Measurements from ENCODE around the gene WIZ. TPM values are rescaled to one million over a fixed set of nuclear protein-coding genes. Genes with fewer than 3 reads are reported as not detected.
"Not testable (repeated sequence)": the region's sequence is repeated elsewhere in the genome, so short reads cannot be mapped to it uniquely, and the experiment has no call there.

The WIZ gene
- total RNA-seq, 4 donors from 2014 or later = 17.4 to 41.8 (median 33.6) TPM

DNA sequence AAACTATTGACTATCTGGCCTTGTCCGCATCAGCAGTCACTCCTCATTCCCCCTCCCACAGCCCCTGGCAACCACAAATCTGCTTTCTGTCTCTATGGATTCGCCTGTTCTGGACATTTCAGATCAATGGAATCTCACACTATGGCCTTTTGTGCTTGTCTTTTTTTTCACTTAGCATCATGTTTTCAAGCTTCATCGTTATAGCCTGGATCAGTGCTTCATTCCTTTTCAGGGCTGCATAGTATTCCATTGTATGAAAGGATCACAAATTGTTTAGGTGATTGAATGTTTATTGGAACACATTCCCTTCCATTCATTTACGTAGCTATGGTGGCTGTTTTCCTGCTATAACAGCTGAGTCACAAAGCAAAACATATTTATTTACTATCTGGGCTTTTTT is 37.3 kb upstream of the WIZ start:
- DNase-seq (ENCODE audit: low spot score) (no peak), ATAC-seq (ENCODE audit: low FRiP score) (no peak)
- TF ChIP-seq, protein P1, sequence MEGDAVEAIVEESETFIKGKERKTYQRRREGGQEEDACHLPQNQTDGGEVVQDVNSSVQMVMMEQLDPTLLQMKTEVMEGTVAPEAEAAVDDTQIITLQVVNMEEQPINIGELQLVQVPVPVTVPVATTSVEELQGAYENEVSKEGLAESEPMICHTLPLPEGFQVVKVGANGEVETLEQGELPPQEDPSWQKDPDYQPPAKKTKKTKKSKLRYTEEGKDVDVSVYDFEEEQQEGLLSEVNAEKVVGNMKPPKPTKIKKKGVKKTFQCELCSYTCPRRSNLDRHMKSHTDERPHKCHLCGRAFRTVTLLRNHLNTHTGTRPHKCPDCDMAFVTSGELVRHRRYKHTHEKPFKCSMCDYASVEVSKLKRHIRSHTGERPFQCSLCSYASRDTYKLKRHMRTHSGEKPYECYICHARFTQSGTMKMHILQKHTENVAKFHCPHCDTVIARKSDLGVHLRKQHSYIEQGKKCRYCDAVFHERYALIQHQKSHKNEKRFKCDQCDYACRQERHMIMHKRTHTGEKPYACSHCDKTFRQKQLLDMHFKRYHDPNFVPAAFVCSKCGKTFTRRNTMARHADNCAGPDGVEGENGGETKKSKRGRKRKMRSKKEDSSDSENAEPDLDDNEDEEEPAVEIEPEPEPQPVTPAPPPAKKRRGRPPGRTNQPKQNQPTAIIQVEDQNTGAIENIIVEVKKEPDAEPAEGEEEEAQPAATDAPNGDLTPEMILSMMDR (IDR thresholded peaks at IDR 0.05) = no peak

DNA sequence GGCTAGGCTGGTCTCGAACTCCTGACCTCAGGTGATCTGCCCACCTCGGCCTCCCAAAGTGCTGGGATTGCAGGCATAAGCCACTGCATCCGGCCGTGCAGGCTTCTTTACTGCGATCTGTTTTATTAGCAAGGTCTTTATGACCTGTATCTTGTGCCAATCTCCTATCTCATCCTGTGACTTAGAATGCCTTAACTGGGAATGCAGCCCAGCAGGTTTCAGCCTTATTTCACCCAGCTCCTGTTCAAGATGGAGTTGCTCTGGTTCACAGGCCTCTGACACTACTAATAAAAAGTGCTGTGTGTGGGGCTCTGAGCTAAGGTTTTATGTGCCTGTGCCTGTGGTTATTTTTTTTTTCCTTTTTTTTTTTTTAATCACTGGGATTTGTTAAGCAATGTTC is 36.0 kb upstream of the WIZ start:
- not testable (repeated sequence) for DNase-seq (ENCODE audit: low spot score); ATAC-seq (ENCODE audit: low FRiP score)

DNA sequence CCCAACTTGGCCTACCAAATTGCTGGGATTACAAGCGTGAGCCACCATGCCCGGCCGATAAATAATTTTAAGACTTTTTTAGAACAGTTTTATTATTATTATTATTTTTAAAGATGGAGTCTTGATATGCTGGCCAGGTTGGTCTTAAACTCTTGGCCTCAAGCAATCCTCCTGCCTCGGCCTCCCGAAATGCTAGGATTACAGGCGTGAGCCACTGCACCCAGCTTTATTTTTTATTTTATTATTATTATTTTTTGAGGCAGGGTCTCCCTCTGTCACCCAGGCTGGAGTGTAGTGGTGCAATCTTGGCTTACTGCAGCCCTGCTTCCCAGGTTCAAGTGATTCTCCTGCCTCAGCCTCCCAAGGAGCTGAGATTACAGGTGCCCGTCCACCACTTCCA is 31.2 kb upstream of the WIZ start:
- ATAC-seq (ENCODE audit: low FRiP score) = not testable (repeated sequence)

DNA sequence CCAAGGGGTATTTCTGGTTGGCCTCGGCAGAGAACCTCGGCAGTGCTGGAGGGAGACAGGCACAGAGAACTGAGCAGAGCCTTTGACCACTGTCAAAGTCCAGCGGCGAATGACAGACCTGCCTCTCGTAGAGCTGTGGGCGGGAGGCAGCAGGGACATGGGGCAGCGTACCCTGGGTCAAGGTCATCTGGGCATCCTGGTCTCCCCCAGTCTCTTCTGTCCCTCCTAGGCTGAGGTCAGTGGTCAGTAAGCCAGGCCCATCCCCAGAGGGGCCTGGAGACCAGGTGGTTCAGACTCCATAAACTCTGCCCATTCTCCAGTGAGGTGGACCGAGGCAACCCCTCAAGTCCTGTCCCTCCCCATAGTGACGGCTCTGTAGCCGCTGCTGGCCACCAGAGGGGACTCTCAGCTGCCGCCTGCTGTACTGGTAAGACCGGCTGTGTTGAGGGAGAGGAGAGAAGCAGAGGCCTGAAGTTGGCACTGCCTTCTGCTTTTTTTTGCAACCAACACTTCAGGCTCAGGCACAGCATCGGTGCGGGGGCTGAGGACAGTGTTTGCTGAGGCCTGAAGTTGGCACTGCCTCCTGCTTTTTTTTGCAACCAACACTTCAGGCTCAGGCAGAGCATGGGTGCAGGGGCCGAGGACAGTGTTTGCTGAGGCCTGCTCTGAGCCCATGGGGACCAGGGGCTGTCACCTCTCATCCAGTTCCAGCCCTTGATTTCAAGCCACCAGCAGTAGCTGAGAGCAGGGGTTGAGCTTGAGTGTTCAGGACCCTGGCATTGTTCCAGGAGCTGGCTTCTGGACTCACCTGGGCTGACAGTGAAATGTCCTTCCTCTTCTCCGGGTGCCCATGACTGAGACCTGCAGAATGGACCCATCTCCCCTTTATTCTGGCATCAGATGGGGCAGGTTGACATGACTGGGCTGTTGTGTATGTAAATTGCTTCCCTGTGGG is 29.9 kb upstream of the WIZ start, which contains the start of gene PGLYRP2:
Gene PGLYRP2 (minus strand): TSS at position 111 of the 955 bp plus-strand sequence. CDS start 130 bp downstream, outside the sequence.
- DNase-seq (ENCODE audit: low spot score) (no peak), ATAC-seq (ENCODE audit: low FRiP score) (peak; percentile 28)
- TF ChIP-seq, protein P1 (IDR thresholded peaks at IDR 0.05) = no peak

More for the DNA sequence above, 31.2 kb upstream of the WIZ start:
- DNase-seq (ENCODE audit: low spot score) = not testable (repeated sequence)

DNA sequence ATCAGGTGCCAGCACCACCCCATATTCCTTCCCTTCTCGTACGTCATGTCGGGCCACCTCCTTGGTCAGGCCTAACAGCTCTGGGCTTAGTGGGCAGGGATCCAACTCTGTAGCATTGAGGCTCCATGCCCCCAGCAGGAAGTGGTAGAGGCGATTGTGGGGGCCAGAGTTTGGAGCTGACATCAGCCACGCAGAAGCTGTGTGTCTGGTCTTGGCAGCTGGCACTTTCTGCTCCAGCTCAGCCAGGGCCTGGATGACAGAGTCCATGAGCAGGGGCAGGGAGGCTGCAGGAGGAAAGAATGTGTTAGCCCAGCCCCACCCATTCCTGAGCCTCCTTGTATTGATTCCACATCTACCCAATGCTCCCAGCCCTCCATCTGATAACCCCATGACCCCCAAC is 26.6 kb upstream of the WIZ start:
- DNase-seq (ENCODE audit: low spot score) = no peak
- TF ChIP-seq, protein P1 (IDR thresholded peaks at IDR 0.05) = no peak
- no peak for ATAC-seq (ENCODE audit: low FRiP score)

DNA sequence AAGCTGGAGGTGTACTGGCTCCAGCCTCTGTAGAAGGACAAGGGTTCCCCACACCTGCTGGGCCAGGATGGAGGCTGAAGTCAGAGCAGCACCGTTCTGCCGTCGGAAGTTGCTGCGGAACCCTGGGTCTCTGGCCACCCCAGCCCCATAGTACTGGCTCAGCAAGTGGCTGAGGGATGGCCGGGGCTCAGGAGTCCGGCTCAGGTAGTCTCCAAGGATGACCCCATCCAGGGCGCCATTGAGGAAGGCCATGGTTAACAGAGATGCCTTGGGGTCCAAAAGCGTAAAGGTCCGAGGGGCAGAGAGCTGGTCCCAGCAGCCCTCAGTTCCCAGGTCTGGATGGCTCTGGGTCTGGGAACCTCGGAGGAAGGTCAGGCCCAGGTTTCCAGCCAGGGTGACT is 25.9 kb upstream of the WIZ start:
- TF ChIP-seq, protein P1 (IDR thresholded peaks at IDR 0.05) = no peak
- DNase-seq (ENCODE audit: low spot score) (no peak), ATAC-seq (ENCODE audit: low FRiP score) (no peak)

DNA sequence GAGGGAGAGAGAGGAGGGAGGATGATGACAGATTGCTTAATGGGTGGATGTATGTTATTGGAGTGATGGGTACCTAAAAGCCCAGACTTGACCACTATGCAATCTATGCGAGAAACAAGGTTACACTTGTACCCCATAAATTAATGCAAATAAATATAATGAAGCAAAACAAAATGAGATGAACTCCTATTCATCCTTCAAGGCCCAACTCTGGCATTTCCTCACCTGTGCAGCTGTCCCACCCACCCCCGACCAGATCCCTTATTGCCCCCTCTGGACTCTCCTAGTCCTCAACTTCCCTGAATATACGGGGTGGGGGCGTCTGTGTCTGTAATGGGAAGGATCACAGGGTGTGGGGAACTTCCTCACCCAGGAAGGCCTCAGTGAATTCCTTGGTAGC is 25.4 kb upstream of the WIZ start:
- DNase-seq (ENCODE audit: low spot score) (no peak), ATAC-seq (ENCODE audit: low FRiP score) (no peak)
- TF ChIP-seq, protein P1 (IDR thresholded peaks at IDR 0.05) = no peak

DNA sequence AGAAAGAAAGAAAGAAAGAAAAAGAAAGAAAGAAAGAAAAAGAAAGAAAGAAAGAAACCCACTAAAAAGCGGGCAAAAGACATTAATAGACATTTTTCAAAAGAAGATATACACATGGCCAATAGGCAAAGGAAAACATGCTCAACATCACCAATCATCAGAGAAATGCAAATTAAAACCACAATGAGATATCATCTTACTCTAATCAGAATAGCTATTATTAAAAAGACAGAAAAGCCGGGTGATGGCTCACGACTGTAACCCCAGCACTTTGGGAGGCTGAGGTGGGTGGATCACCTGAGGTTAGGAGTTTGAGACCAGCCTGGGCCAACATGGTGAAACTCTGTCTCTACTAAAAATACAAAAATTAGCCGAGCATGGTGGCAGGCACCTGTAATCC is 24.1 kb upstream of the WIZ start:
- not testable (repeated sequence) for DNase-seq (ENCODE audit: low spot score); ATAC-seq (ENCODE audit: low FRiP score)
